ENCODE results near the gene PPP6R2. TPM values are rescaled to one million over a fixed set of nuclear protein-coding genes. Genes with fewer than 3 reads are reported as not detected.
A peak's percentile ranks its signal among the peaks of the same experiment; 100 is the strongest.

Gene PPP6R2
- total RNA-seq, 4 donors from 2014 or later, result 32.0 to 56.3 (median 50.9) TPM

- WGBS, 2 donors, result 47 to 74% methylated on average over 5 to 11 of the region's 35 CpGs
- intact Hi-C loops (cut with DNase I; ENCODE audit: low total_unique reads), result no loop called here
- no peak for DNase-seq (ENCODE audit: low spot score in 2 of 2)
Measured at GRCh38 chr22:50482107-50483074, 139.3 kb downstream of the PPP6R2 start.

GRCh38 chr22:50483106-50483505 lies 140.0 kb downstream of the PPP6R2 start:
- TF ChIP-seq CTCF (IDR thresholded peaks at IDR 0.05) (no peak), POLR2A (IDR thresholded peaks at IDR 0.05) (no peak)
- intact Hi-C loops (cut with DNase I; ENCODE audit: low total_unique reads), result no loop called here
- WGBS, 2 donors, result 84 to 86% methylated on average over 10 of the region's 10 CpGs
- no peak for DNase-seq (ENCODE audit: low spot score in 2 of 2)
- no peak overlapping the region for H3K4me3 ChIP-seq (ENCODE audit: low read depth, poor library complexity, severe bottlenecking)

More at GRCh38 chr22:50482107-50483074, 139.3 kb downstream of the PPP6R2 start:
- no peak overlapping the region for H3K4me3 ChIP-seq (ENCODE audit: low read depth, poor library complexity, severe bottlenecking)
- TF ChIP-seq POLR2A (IDR thresholded peaks at IDR 0.05) (no peak), CTCF (IDR thresholded peaks at IDR 0.05) (no peak)

- WGBS, 2 donors, result 84 to 93% methylated on average over 6 to 8 of the region's 8 CpGs
- intact Hi-C loops (cut with DNase I; ENCODE audit: low total_unique reads), result no loop called here
- TF ChIP-seq POLR2A (IDR thresholded peaks at IDR 0.05) (no peak), CTCF (IDR thresholded peaks at IDR 0.05) (no peak)
- no peak overlapping the region for H3K4me3 ChIP-seq (ENCODE audit: low read depth, poor library complexity, severe bottlenecking)
- no peak for DNase-seq (ENCODE audit: low spot score in 2 of 2)
Measured at GRCh38 chr22:50483556-50483955, 140.4 kb downstream of the PPP6R2 start.

- DNase-seq (ENCODE audit: low spot score in 2 of 2), result no peak
- intact Hi-C loops (cut with DNase I; ENCODE audit: low total_unique reads), result no loop called here
- TF ChIP-seq CTCF (IDR thresholded peaks at IDR 0.05) (no peak), POLR2A (IDR thresholded peaks at IDR 0.05) (no peak)
- no peak overlapping the region for H3K4me3 ChIP-seq (ENCODE audit: low read depth, poor library complexity, severe bottlenecking)
- WGBS, 2 donors, result 82 to 85% methylated on average over 24 to 31 of the region's 31 CpGs
Measured at GRCh38 chr22:50483977-50484853, 141.1 kb downstream of the PPP6R2 start.

- no peak overlapping the region for H3K4me3 ChIP-seq (ENCODE audit: low read depth, poor library complexity, severe bottlenecking)
- DNase-seq (ENCODE audit: low spot score in 2 of 2), result peak in 1 of 2 donors; percentile 83
- TF ChIP-seq CTCF (IDR thresholded peaks at IDR 0.05) (no peak), POLR2A (IDR thresholded peaks at IDR 0.05) (no peak)
- intact Hi-C loops (cut with DNase I; ENCODE audit: low total_unique reads), result no loop called here
- WGBS, 2 donors, result 58 to 62% methylated on average over 29 of the region's 29 CpGs
Measured at GRCh38 chr22:50485221-50486131, 142.3 kb downstream of the PPP6R2 start.
